22Rv1 (cell line): ENCODE data around the gene GSDMA.

Experiments used
- H3K27ac ChIP-seq: fragments of 450-650 bp; 2 replicates; pipeline ENCODE4 v1.5.1; 2017
- CTCF ChIP-seq: fragments of 450-650 bp; IDR thresholded peaks from 2 replicates; pipeline ENCODE4 v1.5.1; 2017; ENCODE audit warnings: mild to moderate bottlenecking
- ZFX ChIP-seq: fragments of 450-650 bp; IDR thresholded peaks from 2 replicates; pipeline ENCODE4 v1.6.1; 2017; ENCODE audit warnings: antibody characterized with exemption, borderline replicate concordance

GSDMA gene

GRCh38 chr17:39971076-39971603, 8.3 kb downstream of the GSDMA start:
- no peak for TF ChIP-seq CTCF
- no peak for TF ChIP-seq ZFX
- no peak overlapping the region for H3K27ac ChIP-seq

GRCh38 chr17:39972271-39972670, 9.5 kb downstream of the GSDMA start:
- H3K27ac ChIP-seq = no peak overlapping the region
- no peak for TF ChIP-seq CTCF

GRCh38 chr17:39973496-39973895, 10.7 kb downstream of the GSDMA start:
- TF ChIP-seq CTCF (no peak), ZFX (no peak)
- no peak overlapping the region for H3K27ac ChIP-seq

GRCh38 chr17:39974433-39974832, 11.6 kb downstream of the GSDMA start:
- no peak for TF ChIP-seq CTCF
- no peak for TF ChIP-seq ZFX
- no peak overlapping the region for H3K27ac ChIP-seq

GRCh38 chr17:39975801-39976200, 13.0 kb downstream of the GSDMA start:
- H3K27ac ChIP-seq = no peak overlapping the region
- TF ChIP-seq ZFX (no peak), CTCF (no peak)

GRCh38 chr17:39979016-39979670, 16.3 kb downstream of the GSDMA start:
- no peak overlapping the region for H3K27ac ChIP-seq
- TF ChIP-seq ZFX = no peak

GRCh38 chr17:39979893-39980350, 17.1 kb downstream of the GSDMA start:
- H3K27ac ChIP-seq = peak overlapping the region; percentile 78
- no peak for TF ChIP-seq CTCF
- TF ChIP-seq ZFX = no peak
